Spleen (tissue), 11 donors: ENCODE measurements around the gene PPP6R3. TPM values are rescaled to one million over a fixed set of nuclear protein-coding genes. Genes with fewer than 3 reads are reported as not detected.

ENCODE experiments used
- DNase-seq: peaks from one replicate; pipeline ENCODE4 v3.0.0-alpha.2; 2020
- H3K27ac ChIP-seq, 8 donors: fragments of 200-600 bp; sonication (generic) in 7 of 8; 1 replicate in 4 of 8; 2 replicates in 4 of 8; pipeline versions ENCODE4 v1.5.0 to v1.8.0; 2016 to 2021; ENCODE audit warnings: inconsistent platforms in 4 of 8, mild to moderate bottlenecking in 4 of 8, moderate library complexity in 1 of 8
- H3K27me3 ChIP-seq, 7 donors: fragments of 200-600 bp; sonication (generic) in 6 of 7; replicated peaks in 1 of 7; 1 replicate in 4 of 7; 2 replicates in 3 of 7; pipeline versions ENCODE4 v1.5.0 to v1.8.0; 2016 to 2021; ENCODE audit warnings: inconsistent platforms in 3 of 7, mild to moderate bottlenecking in 1 of 7
- H3K36me3 ChIP-seq, 6 donors: fragments of 200-600 bp; sonication (generic) in 5 of 6; 1 replicate in 4 of 6; 2 replicates in 2 of 6; pipeline versions ENCODE4 v1.5.0 to v1.8.0; 2016 to 2021; ENCODE audit warnings: inconsistent platforms in 2 of 6
- H3K4me1 ChIP-seq, 6 donors: fragments of 200-600 bp; sonication (generic) in 5 of 6; 1 replicate in 3 of 6; 2 replicates in 3 of 6; pipeline versions ENCODE4 v1.5.0 to v1.8.0; 2016 to 2021; ENCODE audit warnings: inconsistent platforms in 3 of 6
- H3K4me3 ChIP-seq, 8 donors: fragments of 200-600 bp; sonication (generic) in 7 of 8; 1 replicate in 4 of 8; 2 replicates in 4 of 8; pipeline versions ENCODE4 v1.5.0 to v1.8.0; 2016 to 2021; ENCODE audit warnings: inconsistent platforms in 4 of 8, mild to moderate bottlenecking in 4 of 8, moderate library complexity in 2 of 8
- H3K9me3 ChIP-seq, 8 donors: fragments of 200-600 bp; sonication (generic) in 7 of 8; 1 replicate in 4 of 8; 2 replicates in 4 of 8; pipeline versions ENCODE4 v1.5.0 to v1.8.0; 2016 to 2021; ENCODE audit warnings: inconsistent platforms in 4 of 8
- CTCF ChIP-seq, 11 experiments: fragments of 200-600 bp in 7 of 11; fragments of 450-650 bp in 4 of 11; sonication (generic) in 4 of 11; IDR thresholded peaks in 8 of 11; conservative IDR thresholded peaks in 3 of 11; 1 replicate in 7 of 11; 2 replicates in 4 of 11; pipeline versions ENCODE4 v1.4.0 to v1.8.0; 2016 to 2021; ENCODE audit warnings: antibody characterized with exemption in 11 of 11, inconsistent platforms in 4 of 11, mild to moderate bottlenecking in 1 of 11
- POLR2A ChIP-seq, 3 donors: fragments of 450-650 bp; IDR thresholded peaks; one replicate each; pipeline ENCODE4 v1.5.1; 2017; ENCODE audit warnings: antibody characterized with exemption in 3 of 3, mild to moderate bottlenecking in 1 of 3
- POLR2AphosphoS5 ChIP-seq, 3 donors: sonication (generic); formaldehyde crosslinking; IDR thresholded peaks; one replicate each; pipeline ENCODE4 v1.5.1; 2017; ENCODE audit warnings: antibody characterized with exemption in 3 of 3
- WGBS, 5 donors: extraction: QIAGEN DNeasy Blood & Tissue Kit in 3 of 5; methylation state at CpG; one replicate each; pipeline versions ENCODE4 v1.1.5 to v1.1.7; 2013 to 2018; 5-methylcytosine and 5-hydroxymethylcytosine counted together
- intact Hi-C: fragments of 100-400 bp; cut with DNase I; formaldehyde crosslinking; loops from one replicate; pipeline ENCODE4 v1.15.0; 2023; ENCODE audit warnings: low total_unique reads
- polyA plus RNA-seq, 3 donors: library from polyadenylated mRNA; stranded (reverse); fragments of 200-250 nt; gene quantifications; one replicate each; pipeline ENCODE4 v1.2.1, GENCODE V29; 2013
- total RNA-seq, 7 donors: library from RNA; depleted of rRNA in 3 of 7; stranded (reverse); fragments of >200 nt in 3 of 7; fragmentation: NEBNext Ultra II Directional in 4 of 7; extraction: Animal tissue kit (Norgen Biotek cat#: 25700) in 4 of 7; gene quantifications; one replicate each; pipeline versions ENCODE4 v1.1.0 to v1.2.1, GENCODE V29; 2016 to 2021
- donor health status: healthy with polysubstance abuse.
- donor health status: DM: no; HTN: no; CAD: no; lungs with moderate emphysema.
- donor health status: DM: no; HTN: no; CAD: no.
- donor health status: Bipolar disorder and iron deficiency.
- donor health status: healthy.
- donor health status: DM: no; HTN: no; CAD: no.
- donor health status: DM: yes; HTN: yes; CAD: no.

Gene PPP6R3
- total and polyA plus RNA-seq, 10 donors = 23.9 to 178 (median 122) TPM

GRCh38 chr11:68545347-68545746 is 84.8 kb downstream of the PPP6R3 start:
- H3K4me3 ChIP-seq = no peak overlapping the region
- H3K36me3 ChIP-seq = peaks cover 2 to 100% (median 40%) of the 10 kb centered on the region in 6 donors
- intact Hi-C loops = no loop called here

GRCh38 chr11:68545796-68546195 is 85.2 kb downstream of the PPP6R3 start:
- TF ChIP-seq POLR2AphosphoS5 (IDR thresholded peaks at IDR 0.05) (no peak), CTCF (IDR thresholded peaks at IDR 0.05 in 8 of 11, conservative IDR thresholded peaks at IDR 0.05 in 3 of 11) (no peak), POLR2A (IDR thresholded peaks at IDR 0.05) (no peak)
- Histone ChIP-seq H3K27ac (peak overlapping the region in 4 of 8 donors; percentile 1 to 51 (median 18)), H3K36me3 (peaks cover 2 to 100% (median 38%) of the 10 kb centered on the region in 6 donors), H3K9me3 (no peaks in the 10 kb centered on the region), H3K27me3 (no peaks in the 10 kb centered on the region), H3K4me1 (peaks cover 10 to 98% (median 39%) of the 10 kb centered on the region in 6 donors), H3K4me3 (no peak overlapping the region)
- no peak for DNase-seq
- intact Hi-C loops = no loop called here
- 82 to 97% (median 93%) methylated on average over 1 of the region's 1 CpG for WGBS, 5 donors

More at GRCh38 chr11:68545347-68545746, 84.8 kb downstream of the PPP6R3 start:
- DNase-seq = no peak
- no peak for TF ChIP-seq POLR2A (IDR thresholded peaks at IDR 0.05)
- no peak for TF ChIP-seq CTCF (IDR thresholded peaks at IDR 0.05 in 8 of 11, conservative IDR thresholded peaks at IDR 0.05 in 3 of 11)
- TF ChIP-seq POLR2AphosphoS5 (IDR thresholded peaks at IDR 0.05) = no peak
- H3K4me1 ChIP-seq = peaks cover 6 to 98% (median 35%) of the 10 kb centered on the region in 6 donors
- peak overlapping the region in 2 of 8 donors; percentile 2 to 51 for H3K27ac ChIP-seq
- H3K9me3 ChIP-seq = no peaks in the 10 kb centered on the region
- H3K27me3 ChIP-seq = no peaks in the 10 kb centered on the region

- Histone ChIP-seq H3K4me3 (no peak overlapping the region), H3K4me1 (peaks cover 13 to 99% (median 44%) of the 10 kb centered on the region in 6 donors), H3K36me3 (peaks cover 2 to 100% (median 42%) of the 10 kb centered on the region in 6 donors), H3K27ac (peak overlapping the region in 4 of 8 donors; percentile 1 to 51 (median 24)), H3K27me3 (no peaks in the 10 kb centered on the region), H3K9me3 (no peaks in the 10 kb centered on the region)
- TF ChIP-seq CTCF (IDR thresholded peaks at IDR 0.05 in 8 of 11, conservative IDR thresholded peaks at IDR 0.05 in 3 of 11) (no peak), POLR2A (IDR thresholded peaks at IDR 0.05) (no peak), POLR2AphosphoS5 (IDR thresholded peaks at IDR 0.05) (no peak)
- DNase-seq = no peak
- 67 to 91% (median 76%) methylated on average over 4 of the region's 4 CpGs for WGBS, 5 donors
- intact Hi-C loops = no loop called here
Measured at GRCh38 chr11:68546555-68546954, 86.0 kb downstream of the PPP6R3 start.

GRCh38 chr11:68549789-68550484 is 89.4 kb downstream of the PPP6R3 start:
- H3K27ac ChIP-seq = peak overlapping the region in 6 of 8 donors; percentile 45 to 72 (median 68)
- no peak overlapping the region for H3K4me3 ChIP-seq
- H3K36me3 ChIP-seq = peaks cover 2 to 100% (median 58%) of the 10 kb centered on the region in 6 donors
- no peak for DNase-seq
- H3K4me1 ChIP-seq = peaks cover 13 to 93% (median 39%) of the 10 kb centered on the region in 6 donors
- no peak for TF ChIP-seq CTCF (IDR thresholded peaks at IDR 0.05 in 8 of 11, conservative IDR thresholded peaks at IDR 0.05 in 3 of 11)
- no peak for TF ChIP-seq POLR2A (IDR thresholded peaks at IDR 0.05)
- TF ChIP-seq POLR2AphosphoS5 (IDR thresholded peaks at IDR 0.05) = no peak
- intact Hi-C loops = no loop called here
- no peaks in the 10 kb centered on the region for H3K9me3 ChIP-seq
- no peaks in the 10 kb centered on the region for H3K27me3 ChIP-seq
- 62 to 70% (median 65%) methylated on average over 11 of the region's 11 CpGs for WGBS, 5 donors
